ENCODE results near the gene WIPF1. TPM values are rescaled to one million over a fixed set of nuclear protein-coding genes. Genes with fewer than 3 reads are reported as not detected.

Gene WIPF1
- polyA plus RNA-seq, 1 donor from 2014 or later = 0.25 TPM

- no peaks in the 10 kb centered on the region for H3K79me2 ChIP-seq (replicated peaks; ENCODE audit: insufficient read depth, low read length)
- no peak overlapping the region for H3K27ac ChIP-seq (ENCODE audit: low read length)
- TF ChIP-seq EP300 (conservative IDR thresholded peaks at IDR 0.05; ENCODE audit: poor library complexity, severe bottlenecking) (no peak), TAF1 (IDR thresholded peaks at IDR 0.05; ENCODE audit: low read depth) (no peak), EZH2 (IDR thresholded peaks at IDR 0.05; ENCODE audit: borderline replicate concordance, insufficient read depth, low read length, poor library complexity, severe bottlenecking) (no peak), REST (IDR thresholded peaks at IDR 0.05; ENCODE audit: borderline replicate concordance) (no peak), SMC3 (conservative IDR thresholded peaks at IDR 0.05; ENCODE audit: poor library complexity) (no peak), RAD21 (conservative IDR thresholded peaks at IDR 0.05) (no peak), CTCF (IDR thresholded peaks at IDR 0.05; ENCODE audit: poor library complexity, severe bottlenecking) (no peak), MXI1 (conservative IDR thresholded peaks at IDR 0.05; ENCODE audit: poor library complexity, severe bottlenecking) (no peak), POLR2AphosphoS5 (IDR thresholded peaks at IDR 0.05) (no peak)
- no peak overlapping the region for H3K4me2 ChIP-seq (ENCODE audit: low read length)
- H3K9ac ChIP-seq (ENCODE audit: low read length) = no peak overlapping the region
- no peaks in the 10 kb centered on the region for H3K9me3 ChIP-seq (ENCODE audit: low read length)
- H4K20me1 ChIP-seq (ENCODE audit: insufficient read depth) = no peaks in the 10 kb centered on the region
- H3F3A ChIP-seq (ENCODE audit: insufficient read depth, low read length, poor library complexity, severe bottlenecking) = no peaks in the 10 kb centered on the region
- no peaks in the 10 kb centered on the region for H3K36me3 ChIP-seq (ENCODE audit: insufficient read depth, low read length)
- no peaks in the 10 kb centered on the region for H3K27me3 ChIP-seq (ENCODE audit: insufficient read depth, low read depth, low read length)
- no peak overlapping the region for H3K4me3 ChIP-seq (ENCODE audit: low read length)
- H3K9me2 ChIP-seq (ENCODE audit: insufficient read depth, low read length) = no peaks in the 10 kb centered on the region
- no peak overlapping the region for H2AFZ ChIP-seq (ENCODE audit: low read depth, low read length)
Measured at GRCh38 chr2:174535757-174536703, 61.6 kb downstream of the WIPF1 start.

GRCh38 chr2:174535083-174535482 is 62.5 kb downstream of the WIPF1 start:
- Histone ChIP-seq H4K20me1 (ENCODE audit: insufficient read depth) (no peaks in the 10 kb centered on the region), H3K4me3 (ENCODE audit: low read length) (no peak overlapping the region), H3K36me3 (ENCODE audit: insufficient read depth, low read length) (no peaks in the 10 kb centered on the region), H3K9me3 (ENCODE audit: low read length) (no peaks in the 10 kb centered on the region), H3K27me3 (ENCODE audit: insufficient read depth, low read depth, low read length) (no peaks in the 10 kb centered on the region), H3K4me2 (ENCODE audit: low read length) (no peak overlapping the region), H2AFZ (ENCODE audit: low read depth, low read length) (no peak overlapping the region), H3F3A (ENCODE audit: insufficient read depth, low read length, poor library complexity, severe bottlenecking) (no peaks in the 10 kb centered on the region), H3K79me2 (replicated peaks; ENCODE audit: insufficient read depth, low read length) (no peaks in the 10 kb centered on the region), H3K9ac (ENCODE audit: low read length) (no peak overlapping the region), H3K9me2 (ENCODE audit: insufficient read depth, low read length) (no peaks in the 10 kb centered on the region), H3K27ac (ENCODE audit: low read length) (no peak overlapping the region)
- TF ChIP-seq SMC3 (conservative IDR thresholded peaks at IDR 0.05; ENCODE audit: poor library complexity) (no peak), RAD21 (conservative IDR thresholded peaks at IDR 0.05) (no peak), REST (IDR thresholded peaks at IDR 0.05; ENCODE audit: borderline replicate concordance) (no peak), TAF1 (IDR thresholded peaks at IDR 0.05; ENCODE audit: low read depth) (no peak), EP300 (conservative IDR thresholded peaks at IDR 0.05; ENCODE audit: poor library complexity, severe bottlenecking) (no peak), POLR2AphosphoS5 (IDR thresholded peaks at IDR 0.05) (no peak), MXI1 (conservative IDR thresholded peaks at IDR 0.05; ENCODE audit: poor library complexity, severe bottlenecking) (no peak), EZH2 (IDR thresholded peaks at IDR 0.05; ENCODE audit: borderline replicate concordance, insufficient read depth, low read length, poor library complexity, severe bottlenecking) (no peak), CTCF (IDR thresholded peaks at IDR 0.05; ENCODE audit: poor library complexity, severe bottlenecking) (no peak)
